ENCODE results near the gene MDM2. TPM values are rescaled to one million over a fixed set of nuclear protein-coding genes. Genes with fewer than 3 reads are reported as not detected.

The MDM2 gene
- total and polyA plus RNA-seq, 2 of the 8 experiments (the other 6 are each of a cell fraction or from before 2014, with no cell fraction given), result 15.1 to 115 TPM

DNA sequence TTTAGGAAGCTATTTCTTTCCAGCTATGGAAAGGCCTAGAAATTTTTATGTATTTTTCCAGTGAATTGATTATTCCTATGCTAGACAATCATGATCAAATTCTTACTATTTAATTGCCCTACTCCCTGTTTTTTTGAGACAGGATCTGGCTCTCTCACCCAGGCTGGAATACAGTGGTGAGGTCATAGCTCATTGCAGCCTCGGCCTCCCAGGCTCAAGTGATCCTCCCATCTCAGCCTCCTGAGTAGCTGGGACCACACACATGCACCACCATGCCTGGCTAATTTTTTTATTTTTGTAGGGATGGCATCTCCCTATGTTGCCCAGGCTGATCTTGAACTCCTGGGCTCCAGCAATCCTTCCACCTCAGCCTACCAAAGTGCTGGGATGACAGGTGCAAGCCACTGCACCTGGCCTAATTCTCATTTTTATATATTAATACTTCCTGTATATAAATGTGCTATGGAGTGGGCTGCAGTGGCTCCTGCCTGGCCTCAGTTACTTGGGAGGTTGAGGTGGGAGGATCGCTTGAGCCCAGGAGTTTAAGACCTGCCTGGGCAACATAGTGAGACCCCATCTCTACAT, 16.0 kb upstream of the MDM2 start:
- Histone ChIP-seq H3K27ac (ENCODE audit: low read depth, low read length) (no peak overlapping the region), H3K36me3 (ENCODE audit: control insufficient read depth in 2 of 4, insufficient read depth in 4 of 4, low read length in 3 of 4) (no peaks in the 10 kb centered on the region), H4K5ac (ENCODE audit: insufficient read length, low read depth, low read length) (no peak overlapping the region), H3K9ac (replicated peaks in 1 of 4; ENCODE audit: extremely low read depth in 1 of 4, low read depth in 3 of 4, low read length in 3 of 4) (no peak overlapping the region), H3K23me2 (ENCODE audit: low read depth, low read length) (no peaks in the 10 kb centered on the region), H3K56ac (replicated peaks; ENCODE audit: insufficient read length, low read depth, low read length) (no peak overlapping the region), H3K9me3 (ENCODE audit: insufficient read depth in 2 of 2, low read depth in 1 of 2, low read length in 1 of 2) (no peaks in the 10 kb centered on the region; a peak in 1 of 4 replicates), H2BK120ac (replicated peaks; ENCODE audit: low read depth, low read length) (no peak overlapping the region), H2AFZ (ENCODE audit: low read length) (no peak overlapping the region), H3K79me1 (ENCODE audit: low read depth, low read length) (no peaks in the 10 kb centered on the region), H3K23ac (ENCODE audit: insufficient read length) (no peak overlapping the region), H2BK15ac (ENCODE audit: low read length) (no peak overlapping the region), H2BK12ac (ENCODE audit: low read depth, low read length) (no peak overlapping the region), H4K20me1 (replicated peaks in 1 of 2; ENCODE audit: control insufficient read depth in 1 of 2, insufficient read depth in 2 of 2, low read length in 2 of 2) (no peaks in the 10 kb centered on the region), H2BK5ac (ENCODE audit: low read depth, low read length) (no peak overlapping the region), H2AK5ac (ENCODE audit: low read depth, low read length) (no peak overlapping the region), H3K4me3 (ENCODE audit: extremely low read depth in 1 of 4, insufficient read depth in 2 of 4, low read depth in 3 of 4, low read length in 4 of 4) (no peak overlapping the region), H2BK20ac (ENCODE audit: low read length) (no peak overlapping the region), H3K14ac (ENCODE audit: insufficient read length) (no peak overlapping the region), H3K18ac (ENCODE audit: extremely low read depth, low read length) (no peak overlapping the region), H4K8ac (ENCODE audit: extremely low read depth, insufficient read depth, low read length) (no peak overlapping the region), H4K91ac (replicated peaks; ENCODE audit: insufficient read length, low read length) (no peak overlapping the region), H3K4me1 (replicated peaks in 1 of 4; ENCODE audit: control insufficient read depth in 3 of 4, insufficient read depth in 4 of 4, low read length in 3 of 4) (peaks cover 0 to 2% (median 0%) of the 10 kb centered on the region in 4 experiments; a peak in 1 of 7 replicates), H3K4me2 (ENCODE audit: insufficient read depth in 1 of 2, low read depth in 2 of 2, low read length in 2 of 2) (no peak overlapping the region), H3K79me2 (ENCODE audit: control insufficient read depth in 1 of 2, insufficient read depth in 2 of 2, low read length in 2 of 2) (no peaks in the 10 kb centered on the region), H3K4ac (replicated peaks; ENCODE audit: insufficient read length, low read depth, low read length) (no peak overlapping the region), H3K27me3 (replicated peaks in 1 of 4; ENCODE audit: control insufficient read depth in 3 of 4, extremely low read depth in 1 of 4, insufficient read depth in 3 of 4, low read length in 3 of 4) (no peaks in the 10 kb centered on the region)
- DNase-seq (ENCODE audit: low read depth in 1 of 2, low spot score in 2 of 2) (no peak), FAIRE-seq (no peak)
- POLR2A ChIA-PET (ENCODE audit: partially characterized antibody), result interaction anchor here (1.0 kb wide), 1 partner anchor 9 kb away, joined by 4 read pairs; no protein-coding TSS in a partner anchor
- CTCF ChIA-PET (ENCODE audit: partially characterized antibody), result no interaction called here
- 97% methylated on average over 2 of the region's 2 CpGs; no CpG with 5 or more reads in 1 of the 2 experiments for WGBS, 2 experiments (ENCODE audit: extremely low coverage in 1 of 2, insufficient coverage in 1 of 2, insufficient read length in 1 of 2, insufficient replicate concordance in 2 of 2, low coverage in 1 of 2, low lambda C conversion rate in 2 of 2, missing lambda C conversion rate in 1 of 2)
- TF ChIP-seq ATF2 (IDR thresholded peaks at IDR 0.05; ENCODE audit: low read length) (no peak), CHD2 (IDR thresholded peaks at IDR 0.05; ENCODE audit: low read length) (no peak), RFX5 (IDR thresholded peaks at IDR 0.05; ENCODE audit: borderline replicate concordance, low read depth, low read length) (no peak), RAD21 (IDR thresholded peaks at IDR 0.05 in 1 of 2, conservative IDR thresholded peaks at IDR 0.05 in 1 of 2; ENCODE audit: low read depth in 2 of 2, low read length in 2 of 2) (no peak), FOSL1 (IDR thresholded peaks at IDR 0.05; ENCODE audit: insufficient read depth, low read depth, low read length) (no peak), CREB1 (IDR thresholded peaks at IDR 0.05) (no peak), KDM1A (IDR thresholded peaks at IDR 0.05; ENCODE audit: borderline replicate concordance, low read length) (no peak), CBX8 (IDR thresholded peaks at IDR 0.05; ENCODE audit: borderline replicate concordance, low read depth, low read length) (no peak), POU5F1 (IDR thresholded peaks at IDR 0.05; ENCODE audit: low read depth, low read length) (no peak), CHD1 (IDR thresholded peaks at IDR 0.05; ENCODE audit: low read depth, low read length) (no peak), POLR2A (IDR thresholded peaks at IDR 0.05; ENCODE audit: control extremely low read depth in 1 of 2, low read depth in 2 of 2, low read length in 2 of 2) (no peak), EGR1 (IDR thresholded peaks at IDR 0.05; ENCODE audit: borderline replicate concordance, low read depth, low read length) (no peak), BCL11A (IDR thresholded peaks at IDR 0.05; ENCODE audit: low read depth in 2 of 2, low read length in 2 of 2) (no peak)

Data from H1 (cell line).